Measurements from ENCODE around the gene PARP9. TPM values are rescaled to one million over a fixed set of nuclear protein-coding genes. Genes with fewer than 3 reads are reported as not detected.

Gene PARP9
- total and polyA plus RNA-seq, 12 donors = 20.8 to 70.5 (median 40.7) TPM

DNA sequence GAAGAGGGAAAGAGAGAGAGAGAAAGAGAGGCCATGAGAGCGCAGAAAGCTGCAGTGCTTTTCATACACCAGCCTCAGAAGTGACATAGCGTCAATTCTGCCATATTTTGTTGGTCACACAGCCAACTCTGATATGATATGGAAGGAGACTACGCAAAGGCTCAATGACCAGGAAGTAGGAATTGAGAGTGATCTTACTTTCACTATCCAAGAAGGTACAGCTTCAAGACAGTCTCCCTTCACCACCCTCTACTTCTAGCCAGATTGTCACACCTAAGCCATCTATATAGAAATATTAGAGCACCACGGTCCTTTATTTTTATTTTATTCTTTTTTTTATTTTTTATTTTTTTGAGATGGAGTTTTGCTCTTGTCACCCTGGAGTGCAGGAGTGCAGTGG is 34.5 kb upstream of the PARP9 start:
- H3K27ac ChIP-seq = no peak overlapping the region
- 69 to 89% (median 77%) methylated on average over 4 of the region's 4 CpGs for WGBS, 4 donors
- no peak overlapping the region for H3K4me3 ChIP-seq
- H3K36me3 ChIP-seq (replicated peaks in 1 of 2) = no peaks in the 10 kb centered on the region
- TF ChIP-seq, protein P1, sequence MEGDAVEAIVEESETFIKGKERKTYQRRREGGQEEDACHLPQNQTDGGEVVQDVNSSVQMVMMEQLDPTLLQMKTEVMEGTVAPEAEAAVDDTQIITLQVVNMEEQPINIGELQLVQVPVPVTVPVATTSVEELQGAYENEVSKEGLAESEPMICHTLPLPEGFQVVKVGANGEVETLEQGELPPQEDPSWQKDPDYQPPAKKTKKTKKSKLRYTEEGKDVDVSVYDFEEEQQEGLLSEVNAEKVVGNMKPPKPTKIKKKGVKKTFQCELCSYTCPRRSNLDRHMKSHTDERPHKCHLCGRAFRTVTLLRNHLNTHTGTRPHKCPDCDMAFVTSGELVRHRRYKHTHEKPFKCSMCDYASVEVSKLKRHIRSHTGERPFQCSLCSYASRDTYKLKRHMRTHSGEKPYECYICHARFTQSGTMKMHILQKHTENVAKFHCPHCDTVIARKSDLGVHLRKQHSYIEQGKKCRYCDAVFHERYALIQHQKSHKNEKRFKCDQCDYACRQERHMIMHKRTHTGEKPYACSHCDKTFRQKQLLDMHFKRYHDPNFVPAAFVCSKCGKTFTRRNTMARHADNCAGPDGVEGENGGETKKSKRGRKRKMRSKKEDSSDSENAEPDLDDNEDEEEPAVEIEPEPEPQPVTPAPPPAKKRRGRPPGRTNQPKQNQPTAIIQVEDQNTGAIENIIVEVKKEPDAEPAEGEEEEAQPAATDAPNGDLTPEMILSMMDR (IDR thresholded peaks at IDR 0.05) = no peak
- TF ChIP-seq POLR2A (IDR thresholded peaks at IDR 0.05) = no peak
- DNase-seq = no peak
- H3K27me3 ChIP-seq = no peaks in the 10 kb centered on the region
- H3K4me1 ChIP-seq (replicated peaks in 1 of 2) = no peaks in the 10 kb centered on the region
- intact Hi-C loops (cut with DNase I) = no loop called here
- H3K9me3 ChIP-seq (replicated peaks in 1 of 3) = no peaks in the 10 kb centered on the region

GRCh38 chr3:122598151-122598550 is 34.1 kb upstream of the PARP9 start:
- Histone ChIP-seq H3K9me3 (replicated peaks in 1 of 3) (no peaks in the 10 kb centered on the region), H3K27me3 (no peaks in the 10 kb centered on the region), H3K4me3 (no peak overlapping the region), H3K36me3 (replicated peaks in 1 of 2) (no peaks in the 10 kb centered on the region), H3K4me1 (replicated peaks in 1 of 2) (no peaks in the 10 kb centered on the region), H3K27ac (no peak overlapping the region)
- TF ChIP-seq POLR2A (IDR thresholded peaks at IDR 0.05) = no peak
- TF ChIP-seq, protein P1 (IDR thresholded peaks at IDR 0.05) = no peak
- 83 to 91% (median 88%) methylated on average over 3 of the region's 3 CpGs for WGBS, 4 donors
- DNase-seq = no peak
- intact Hi-C loops (cut with DNase I) = no loop called here

GRCh38 chr3:122594025-122594424 is 29.9 kb upstream of the PARP9 start:
- no peaks in the 10 kb centered on the region for H3K4me1 ChIP-seq (replicated peaks in 1 of 2)
- H3K27me3 ChIP-seq = no peaks in the 10 kb centered on the region
- no peaks in the 10 kb centered on the region for H3K36me3 ChIP-seq (replicated peaks in 1 of 2)
- intact Hi-C loops (cut with DNase I) = no loop called here
- H3K4me3 ChIP-seq = no peak overlapping the region
- H3K27ac ChIP-seq = no peak overlapping the region
- DNase-seq = no peak
- H3K9me3 ChIP-seq (replicated peaks in 1 of 3) = no peaks in the 10 kb centered on the region
- TF ChIP-seq POLR2A (IDR thresholded peaks at IDR 0.05) = no peak
- TF ChIP-seq, protein P1 (IDR thresholded peaks at IDR 0.05) = no peak

- Histone ChIP-seq H3K36me3 (replicated peaks in 1 of 2) (no peaks in the 10 kb centered on the region), H3K4me3 (no peak overlapping the region), H3K4me1 (replicated peaks in 1 of 2) (no peaks in the 10 kb centered on the region), H3K9me3 (replicated peaks in 1 of 3) (no peaks in the 10 kb centered on the region), H3K27me3 (no peaks in the 10 kb centered on the region), H3K27ac (no peak overlapping the region)
- TF ChIP-seq POLR2A (IDR thresholded peaks at IDR 0.05) = no peak
- TF ChIP-seq, protein P1 (IDR thresholded peaks at IDR 0.05) = no peak
- intact Hi-C loops (cut with DNase I) = no loop called here
- 92 to 97% (median 95%) methylated on average over 2 of the region's 2 CpGs for WGBS, 4 donors
- no peak for DNase-seq
These were observed 26.5 kb upstream of the PARP9 start for GRCh38 chr3:122590610-122591009.
